ENCODE data around the gene PTPRM. TPM values are rescaled to one million over a fixed set of nuclear protein-coding genes. Genes with fewer than 3 reads are reported as not detected.

The PTPRM gene
- total RNA-seq, 4 donors from 2014 or later = 22.5 to 92.5 (median 39.2) TPM

DNA sequence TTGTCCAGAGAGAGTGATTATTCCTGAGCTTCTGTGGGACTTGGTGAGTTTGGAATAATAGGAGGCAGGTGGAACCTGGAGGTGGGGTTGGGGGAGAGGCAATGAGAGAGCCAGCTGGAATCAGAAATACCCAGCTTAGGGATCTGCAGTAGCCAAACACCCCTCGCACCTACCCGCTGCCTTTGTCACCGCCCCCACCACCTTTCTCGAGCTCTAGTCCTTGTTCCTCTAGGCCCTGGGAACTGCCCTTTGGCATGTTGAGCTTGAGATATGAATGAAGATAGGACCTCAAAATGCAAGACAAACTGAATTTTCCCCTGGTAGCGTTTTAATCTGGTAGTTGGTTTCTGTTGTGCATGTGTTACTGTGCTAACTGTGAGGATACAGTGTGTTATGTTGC lies 242.9 kb downstream of the PTPRM start:
- Histone ChIP-seq H3K4me3 (no peak overlapping the region), H3K9me3 (peaks cover 7 to 8% of the 10 kb centered on the region in 2 donors), H3K27me3 (no peaks in the 10 kb centered on the region), H3K27ac (no peak overlapping the region), H3K36me3 (no peaks in the 10 kb centered on the region), H3K4me1 (peaks cover 0 to 7% (median 0%) of the 10 kb centered on the region in 4 donors)
- in situ Hi-C loops (cut with MboI; ENCODE audit: low pct_ligation_motif_present in 1 of 4, low pct_unique_long_range_greater_than_20kb in 1 of 4, low sequenced_read_pairs in 3 of 4) (loop anchor here in 1 of 4 donors (25.0 kb wide), 1 partner anchor 102 kb away; no protein-coding TSS in a partner anchor), intact Hi-C loops (cut with DNase I; ENCODE audit: low total_unique reads) (no loop called here)
- no peak for TF ChIP-seq POLR2AphosphoS5 (IDR thresholded peaks at IDR 0.05)
- no peak for TF ChIP-seq EP300 (IDR thresholded peaks at IDR 0.05; ENCODE audit: low read depth)
- TF ChIP-seq POLR2A (IDR thresholded peaks at IDR 0.05) = no peak
- TF ChIP-seq, protein P1, sequence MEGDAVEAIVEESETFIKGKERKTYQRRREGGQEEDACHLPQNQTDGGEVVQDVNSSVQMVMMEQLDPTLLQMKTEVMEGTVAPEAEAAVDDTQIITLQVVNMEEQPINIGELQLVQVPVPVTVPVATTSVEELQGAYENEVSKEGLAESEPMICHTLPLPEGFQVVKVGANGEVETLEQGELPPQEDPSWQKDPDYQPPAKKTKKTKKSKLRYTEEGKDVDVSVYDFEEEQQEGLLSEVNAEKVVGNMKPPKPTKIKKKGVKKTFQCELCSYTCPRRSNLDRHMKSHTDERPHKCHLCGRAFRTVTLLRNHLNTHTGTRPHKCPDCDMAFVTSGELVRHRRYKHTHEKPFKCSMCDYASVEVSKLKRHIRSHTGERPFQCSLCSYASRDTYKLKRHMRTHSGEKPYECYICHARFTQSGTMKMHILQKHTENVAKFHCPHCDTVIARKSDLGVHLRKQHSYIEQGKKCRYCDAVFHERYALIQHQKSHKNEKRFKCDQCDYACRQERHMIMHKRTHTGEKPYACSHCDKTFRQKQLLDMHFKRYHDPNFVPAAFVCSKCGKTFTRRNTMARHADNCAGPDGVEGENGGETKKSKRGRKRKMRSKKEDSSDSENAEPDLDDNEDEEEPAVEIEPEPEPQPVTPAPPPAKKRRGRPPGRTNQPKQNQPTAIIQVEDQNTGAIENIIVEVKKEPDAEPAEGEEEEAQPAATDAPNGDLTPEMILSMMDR (IDR thresholded peaks at IDR 0.05) = no peak
- WGBS, 2 donors (ENCODE audit: low coverage in 1 of 2) = 78 to 96% methylated on average over 2 to 5 of the region's 5 CpGs
- DNase-seq = no peak

DNA sequence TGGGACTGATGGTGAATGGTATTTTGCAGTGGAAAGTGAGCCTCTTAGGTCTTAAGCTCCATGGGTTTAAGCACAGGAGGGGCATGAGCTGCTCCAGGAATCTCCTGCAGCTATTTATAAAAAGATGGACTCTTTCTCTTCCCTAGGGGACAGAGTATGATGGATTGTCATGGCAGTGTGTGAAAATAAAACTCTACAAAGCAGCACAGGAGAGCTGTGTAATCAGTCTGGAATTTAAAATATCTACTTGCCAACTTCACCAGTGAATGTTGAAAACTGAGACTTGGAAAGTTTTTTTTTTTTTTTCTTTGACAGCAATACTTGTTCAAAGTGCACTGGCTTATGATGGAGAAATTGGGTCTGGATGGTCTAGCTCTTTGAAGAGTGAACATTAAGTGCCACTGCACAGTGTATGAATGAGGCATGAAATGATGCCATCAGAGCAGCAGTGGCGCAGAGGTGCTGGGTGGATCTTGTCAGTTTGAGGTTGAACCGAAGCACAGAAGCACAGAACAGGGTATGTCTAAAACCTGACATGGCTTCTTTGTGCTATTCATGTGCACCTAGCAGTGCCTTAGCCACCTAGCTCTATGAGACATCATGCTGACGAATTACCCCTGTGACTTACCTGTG lies 245.4 kb downstream of the PTPRM start:
- intact Hi-C loops (cut with DNase I; ENCODE audit: low total_unique reads) = no loop called here
- Histone ChIP-seq H3K27ac (no peak overlapping the region), H3K4me3 (no peak overlapping the region), H3K36me3 (no peaks in the 10 kb centered on the region), H3K27me3 (no peaks in the 10 kb centered on the region), H3K9me3 (peaks cover 8 to 11% of the 10 kb centered on the region in 2 donors), H3K4me1 (peaks cover 0 to 7% (median 0%) of the 10 kb centered on the region in 4 donors)
- WGBS, 2 donors (ENCODE audit: low coverage in 1 of 2) = 88 to 89% methylated on average over 3 of the region's 3 CpGs
- TF ChIP-seq POLR2A (IDR thresholded peaks at IDR 0.05) (no peak), POLR2AphosphoS5 (IDR thresholded peaks at IDR 0.05) (no peak), EP300 (IDR thresholded peaks at IDR 0.05; ENCODE audit: low read depth) (no peak)
- TF ChIP-seq, protein P1 (IDR thresholded peaks at IDR 0.05) = no peak
- no peak for DNase-seq
- in situ Hi-C loops (cut with MboI; ENCODE audit: low pct_ligation_motif_present in 1 of 4, low pct_unique_long_range_greater_than_20kb in 1 of 4, low sequenced_read_pairs in 3 of 4) = loop anchor here in 1 of 4 donors (25.0 kb wide), 1 partner anchor 100 kb away; no protein-coding TSS in a partner anchor

DNA sequence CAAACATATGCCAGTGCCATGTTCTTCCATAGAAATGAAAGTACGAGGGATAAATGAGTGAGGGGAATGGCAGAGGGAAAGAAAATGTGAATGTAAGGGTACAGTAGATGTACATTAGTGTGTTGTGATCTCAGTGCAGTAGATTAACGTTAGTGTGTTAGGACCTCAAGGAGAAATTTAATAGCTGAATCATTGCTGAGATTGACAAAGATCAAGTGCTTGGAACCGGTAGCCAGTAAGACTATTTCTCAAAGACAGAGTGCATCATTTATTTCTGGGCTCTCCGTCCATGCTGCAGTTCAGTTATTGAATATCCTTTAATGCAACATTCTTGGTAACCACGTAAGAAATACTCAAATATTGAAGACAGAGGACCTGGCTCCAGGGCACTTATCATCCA lies 246.0 kb downstream of the PTPRM start:
- Histone ChIP-seq H3K36me3 (no peaks in the 10 kb centered on the region), H3K27me3 (no peaks in the 10 kb centered on the region), H3K4me3 (no peak overlapping the region), H3K4me1 (peaks cover 0 to 7% (median 0%) of the 10 kb centered on the region in 4 donors), H3K9me3 (peaks cover 8 to 11% of the 10 kb centered on the region in 2 donors), H3K27ac (no peak overlapping the region)
- in situ Hi-C loops (cut with MboI; ENCODE audit: low pct_ligation_motif_present in 1 of 4, low pct_unique_long_range_greater_than_20kb in 1 of 4, low sequenced_read_pairs in 3 of 4) = loop anchor here in 1 of 4 donors (25.0 kb wide), 1 partner anchor 99 kb away; no protein-coding TSS in a partner anchor
- no peak for DNase-seq
- WGBS, 2 donors (ENCODE audit: low coverage in 1 of 2) = 87 to 96% methylated on average over 2 to 5 of the region's 5 CpGs
- no peak for TF ChIP-seq EP300 (IDR thresholded peaks at IDR 0.05; ENCODE audit: low read depth)
- TF ChIP-seq POLR2AphosphoS5 (IDR thresholded peaks at IDR 0.05) = no peak
- TF ChIP-seq, protein P1 (IDR thresholded peaks at IDR 0.05) = no peak
- TF ChIP-seq POLR2A (IDR thresholded peaks at IDR 0.05) = no peak
- intact Hi-C loops (cut with DNase I; ENCODE audit: low total_unique reads) = no loop called here

DNA sequence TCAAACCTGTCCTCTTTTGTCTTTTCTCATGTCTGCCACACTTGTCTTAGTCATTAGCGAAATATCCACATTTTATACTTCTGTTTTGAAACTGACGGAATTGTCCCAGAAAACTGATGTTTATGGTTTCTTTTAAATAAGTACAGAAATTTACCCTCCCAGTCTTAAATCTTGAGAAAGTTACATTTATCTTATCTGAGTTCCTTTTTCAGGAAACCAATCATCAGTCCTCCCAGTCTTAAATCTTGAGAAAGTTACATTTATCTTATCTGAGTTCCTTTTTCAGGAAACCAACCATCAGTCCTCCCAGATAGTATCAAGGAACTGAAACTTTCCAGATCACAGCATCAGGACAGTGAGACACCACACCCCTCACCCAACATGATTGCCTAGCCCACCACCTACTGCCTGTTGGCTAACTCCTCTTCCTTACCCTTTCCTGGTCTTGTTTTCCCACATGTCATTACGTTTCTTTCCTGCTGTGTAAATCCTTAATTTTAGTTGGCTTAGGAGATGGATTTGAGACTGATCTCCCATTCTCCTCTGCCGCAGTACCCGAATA lies 247.7 kb downstream of the PTPRM start:
- 87 to 88% methylated on average over 4 to 5 of the region's 5 CpGs for WGBS, 2 donors (ENCODE audit: low coverage in 1 of 2)
- no peak for TF ChIP-seq EP300 (IDR thresholded peaks at IDR 0.05; ENCODE audit: low read depth)
- TF ChIP-seq, protein P1 (IDR thresholded peaks at IDR 0.05) = no peak
- no peak for TF ChIP-seq POLR2AphosphoS5 (IDR thresholded peaks at IDR 0.05)
- TF ChIP-seq POLR2A (IDR thresholded peaks at IDR 0.05) = no peak
- H3K4me3 ChIP-seq = no peak overlapping the region
- H3K36me3 ChIP-seq = no peaks in the 10 kb centered on the region
- no peaks in the 10 kb centered on the region for H3K27me3 ChIP-seq
- DNase-seq = no peak
- no peak overlapping the region for H3K27ac ChIP-seq
- H3K9me3 ChIP-seq = peaks cover 8 to 11% of the 10 kb centered on the region in 2 donors
- intact Hi-C loops (cut with DNase I; ENCODE audit: low total_unique reads) = no loop called here
- in situ Hi-C loops (cut with MboI; ENCODE audit: low pct_ligation_motif_present in 1 of 4, low pct_unique_long_range_greater_than_20kb in 1 of 4, low sequenced_read_pairs in 3 of 4) = loop anchor here in 1 of 4 donors (25.0 kb wide), 1 partner anchor 97 kb away; no protein-coding TSS in a partner anchor
- H3K4me1 ChIP-seq = peaks cover 0 to 7% (median 0%) of the 10 kb centered on the region in 4 donors
